IMR-90 (cell line): ENCODE data around the gene ANKRD7.

Experiments used
- BHLHE40 ChIP-seq: fragments of 150-350 bp; IDR thresholded peaks from 2 replicates; pipeline ENCODE4 v1.6.1; 2016; ENCODE audit warnings: mild to moderate bottlenecking, low read depth, low read length
- CEBPB ChIP-seq: IDR thresholded peaks from 2 replicates; pipeline ENCODE4 v1.6.1; 2012; ENCODE audit warnings: low read depth, low read length, improper control_type of control experiment
- CTCF ChIP-seq: conservative IDR thresholded peaks from 2 replicates; pipeline ENCODE4 v1.5.1; 2012; ENCODE audit warnings: mild to moderate bottlenecking, low read depth, low read length, improper control_type of control experiment
- POLR2A ChIP-seq: IDR thresholded peaks from 2 replicates; pipeline ENCODE4 v1.6.1; 2012; ENCODE audit warnings: mild to moderate bottlenecking, low read depth, low read length
- RFX5 ChIP-seq: IDR thresholded peaks from 2 replicates; pipeline ENCODE4 v1.8.0; 2012; ENCODE audit warnings: low read depth, mild to moderate bottlenecking, low read length, moderate library complexity
- SMC3 ChIP-seq: fragments of 150-350 bp; IDR thresholded peaks from 2 replicates; pipeline ENCODE4 v1.6.1; 2016; ENCODE audit warnings: low read depth, mild to moderate bottlenecking, antibody characterized with exemption, low read length, moderate library complexity

GRCh38 chr7:118182593-118183427 lies 41.7 kb upstream of the ANKRD7 start:
- TF ChIP-seq RFX5 (no peak), POLR2A (no peak), BHLHE40 (no peak), CTCF (no peak), CEBPB (no peak), SMC3 (no peak)
